Measurements from ENCODE around the gene TFEC.
"Not testable (repeated sequence)": the region's sequence is repeated elsewhere in the genome, so short reads cannot be mapped to it uniquely, and the experiment has no call there.

Gene TFEC

DNA sequence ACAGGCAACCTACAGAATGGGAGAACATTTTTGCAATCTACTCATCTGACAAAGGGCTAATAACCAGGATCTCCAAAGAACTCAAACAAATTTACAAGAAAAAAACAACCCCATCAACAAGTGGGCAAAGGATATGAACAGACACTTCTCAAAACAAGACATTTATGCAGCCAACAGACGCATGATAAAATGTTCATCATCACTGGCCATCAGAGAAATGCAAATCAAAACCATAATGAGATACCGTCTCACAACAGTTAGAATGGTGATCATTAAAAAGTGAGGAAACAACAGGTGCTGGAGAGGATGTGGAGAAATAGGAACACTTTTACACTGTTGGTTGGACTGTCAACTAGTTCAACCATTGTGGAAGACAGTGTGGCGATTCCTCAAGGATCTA, 100.8 kb downstream of the TFEC start:
- DNase-seq (ENCODE audit: low read depth in 2 of 2), result not testable (repeated sequence)

DNA sequence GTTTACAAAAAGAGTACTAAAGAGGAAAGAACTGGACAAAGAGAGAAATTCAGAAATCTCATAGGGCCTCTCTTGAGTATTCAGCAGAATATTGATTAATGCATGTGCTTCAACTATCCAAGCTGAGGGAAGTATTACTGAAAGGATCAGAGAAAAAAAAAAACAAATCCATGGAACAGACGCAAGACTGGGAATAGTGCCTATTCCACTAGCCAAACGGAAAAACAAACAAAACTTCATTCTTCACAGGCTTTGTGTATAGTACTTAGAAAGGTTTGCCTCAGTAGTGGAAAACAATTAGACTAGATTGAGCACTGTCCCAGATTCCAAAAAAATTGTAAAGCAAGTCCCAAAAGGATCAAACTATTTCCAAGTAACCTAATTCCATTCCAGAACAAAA, 106.2 kb downstream of the TFEC start:
- no peak for DNase-seq (ENCODE audit: low read depth in 2 of 2)

DNA sequence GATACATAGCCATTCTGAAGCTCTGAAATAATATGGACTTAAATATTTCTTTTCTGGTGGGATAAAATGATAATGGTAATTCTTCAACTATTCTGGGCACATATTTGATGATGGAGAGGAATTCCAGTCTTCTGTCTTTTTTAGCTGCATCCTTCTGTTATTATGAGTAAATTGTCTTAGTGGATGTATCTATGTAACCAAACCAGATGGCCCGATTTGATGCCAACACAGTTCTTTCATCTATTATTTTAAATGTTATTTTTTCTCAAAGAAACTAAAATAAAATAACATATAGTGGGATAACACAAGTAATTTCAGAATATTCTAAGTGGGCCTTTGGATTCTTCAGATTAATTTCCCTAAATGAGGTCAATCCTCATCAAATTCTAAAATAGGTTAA, 110.2 kb downstream of the TFEC start:
- no peak for DNase-seq (ENCODE audit: low read depth in 2 of 2)

DNA sequence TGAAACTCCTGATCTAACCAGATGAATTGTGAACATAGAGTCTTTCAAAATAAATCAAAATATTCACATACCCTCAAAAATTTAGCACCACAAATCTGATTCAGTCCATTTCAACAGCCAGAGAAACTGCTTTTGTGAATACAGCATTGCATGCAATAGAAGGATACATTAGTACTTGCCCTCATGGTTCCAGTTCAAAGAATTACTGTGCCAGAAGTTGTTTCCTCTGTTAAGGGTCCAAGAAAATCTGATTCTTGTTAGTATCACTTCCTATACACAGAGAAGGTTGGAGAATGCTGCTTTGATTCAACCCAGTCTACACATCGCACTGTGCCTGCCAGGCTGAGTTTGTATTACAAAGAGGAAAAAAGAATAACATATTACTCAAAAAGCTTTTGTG, 115.6 kb downstream of the TFEC start:
- no peak for DNase-seq (ENCODE audit: low read depth in 2 of 2)

DNA sequence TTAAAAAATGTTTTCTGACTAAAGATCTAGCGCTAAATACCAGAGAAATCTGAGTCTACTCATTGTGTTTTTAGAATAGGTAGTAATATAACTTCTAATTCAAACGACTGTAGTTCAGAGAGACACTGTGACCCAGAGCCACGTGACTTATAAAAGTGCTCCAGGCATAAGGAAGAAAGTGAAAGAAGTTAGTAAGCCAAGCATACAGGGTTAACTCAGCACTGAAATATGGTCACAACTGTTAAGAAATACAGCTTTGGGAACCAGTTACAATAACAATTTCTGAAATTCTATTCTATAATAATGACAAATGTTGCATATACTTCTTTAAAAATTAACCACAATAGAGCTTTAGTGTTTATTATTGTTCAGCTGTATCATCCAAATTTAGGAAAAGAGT, 119.1 kb downstream of the TFEC start:
- no peak for DNase-seq (ENCODE audit: low read depth in 2 of 2)

DNA sequence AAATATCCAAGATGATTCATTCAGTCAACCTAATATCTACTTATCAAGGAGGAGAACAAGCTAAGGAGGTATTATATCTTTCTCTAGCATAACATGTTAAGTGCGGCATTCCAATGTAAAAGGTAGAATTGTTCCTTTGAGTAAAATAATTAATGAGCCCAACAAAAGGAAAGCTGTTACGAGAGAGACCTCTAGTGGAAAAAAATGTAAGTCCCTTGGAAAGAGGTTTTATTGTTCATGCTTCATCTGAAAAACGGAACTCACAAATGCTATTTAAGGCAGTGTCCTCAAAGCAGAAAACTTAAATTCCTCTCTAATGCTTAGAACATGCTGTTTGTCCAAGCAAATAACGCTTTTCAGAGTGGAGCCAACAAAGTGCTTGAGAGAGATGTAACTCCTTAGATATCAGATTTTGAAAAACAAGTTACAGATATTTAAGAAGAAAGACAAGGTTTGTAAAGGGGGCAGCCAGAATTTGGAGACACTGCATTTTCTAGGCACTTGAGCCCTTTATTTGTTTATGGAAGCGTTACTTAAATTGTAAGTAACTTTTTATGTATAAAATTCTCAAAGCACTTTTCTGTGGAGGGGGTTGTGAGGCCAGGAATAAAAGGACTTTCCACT, 119.9 kb downstream of the TFEC start:
- DNase-seq (ENCODE audit: low read depth in 2 of 2), result no peak

DNA sequence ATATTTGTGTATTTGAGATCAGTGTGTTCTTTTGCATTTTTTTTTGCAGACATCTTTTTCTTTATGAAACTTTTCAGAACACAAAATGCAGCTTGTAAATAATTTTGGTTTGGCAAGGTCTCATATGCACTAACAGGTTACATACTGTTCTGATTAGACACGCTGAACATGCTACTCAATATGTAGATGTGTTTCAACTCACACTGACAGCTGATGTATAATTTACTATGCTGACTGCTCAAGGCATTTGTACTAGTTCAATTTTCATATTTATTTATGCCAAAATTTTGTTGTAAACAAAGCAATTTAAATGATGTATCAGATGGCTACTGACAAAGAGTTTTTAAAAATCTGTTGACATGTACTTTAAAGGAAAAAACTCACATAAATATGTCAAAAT, 123.8 kb downstream of the TFEC start:
- no peak for DNase-seq (ENCODE audit: low read depth in 2 of 2)

DNA sequence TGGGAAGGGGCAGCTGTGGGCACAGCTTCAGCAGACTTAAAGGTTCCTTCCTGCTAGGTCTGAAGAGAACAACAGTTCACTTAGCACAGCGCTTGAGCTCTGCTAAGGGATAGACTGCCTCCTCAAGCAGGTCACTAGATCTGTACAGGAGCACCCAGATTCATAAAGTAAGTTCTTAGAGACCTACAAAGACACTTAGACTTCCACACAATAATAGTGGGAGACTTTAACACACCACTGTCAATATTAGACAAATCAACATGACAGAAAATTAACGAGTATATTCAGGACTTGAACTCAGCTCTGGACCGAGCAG, 140.9 kb downstream of the TFEC start:
- no peak for DNase-seq (ENCODE audit: low read depth in 2 of 2)

DNA sequence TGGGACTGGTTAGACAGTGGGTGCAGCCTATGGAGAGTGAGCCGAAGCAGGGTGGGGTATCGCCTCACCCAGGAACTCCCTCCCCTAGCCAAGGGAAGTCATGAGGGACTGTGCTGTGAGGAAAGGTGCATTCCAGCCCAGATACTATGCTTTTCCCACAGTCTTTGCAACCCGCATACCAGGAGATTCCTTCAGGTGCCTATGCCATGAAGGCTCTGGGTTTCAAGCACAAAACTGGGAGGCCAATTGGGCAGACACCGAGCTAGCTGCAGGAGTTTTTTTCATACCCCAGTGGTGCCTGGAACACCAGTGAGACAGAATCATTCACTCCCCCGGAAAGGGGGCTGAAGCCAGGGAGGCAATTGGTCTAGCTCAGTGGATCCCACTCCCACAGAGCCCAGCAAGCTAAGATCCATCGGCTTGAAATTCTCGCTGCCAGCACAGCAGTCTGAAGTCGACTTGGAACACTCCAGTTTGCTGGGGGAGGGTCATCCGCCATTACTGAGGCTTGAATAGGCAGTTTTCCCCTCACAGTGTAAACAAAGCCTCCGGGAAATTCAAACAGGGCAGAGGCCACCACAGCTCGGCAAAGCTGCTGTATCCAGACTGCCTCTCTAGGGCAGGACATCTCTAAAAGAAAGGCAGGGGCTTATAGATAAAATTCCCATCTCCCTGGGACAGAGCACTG, 141.4 kb downstream of the TFEC start:
- no peak for DNase-seq (ENCODE audit: low read depth in 2 of 2)

DNA sequence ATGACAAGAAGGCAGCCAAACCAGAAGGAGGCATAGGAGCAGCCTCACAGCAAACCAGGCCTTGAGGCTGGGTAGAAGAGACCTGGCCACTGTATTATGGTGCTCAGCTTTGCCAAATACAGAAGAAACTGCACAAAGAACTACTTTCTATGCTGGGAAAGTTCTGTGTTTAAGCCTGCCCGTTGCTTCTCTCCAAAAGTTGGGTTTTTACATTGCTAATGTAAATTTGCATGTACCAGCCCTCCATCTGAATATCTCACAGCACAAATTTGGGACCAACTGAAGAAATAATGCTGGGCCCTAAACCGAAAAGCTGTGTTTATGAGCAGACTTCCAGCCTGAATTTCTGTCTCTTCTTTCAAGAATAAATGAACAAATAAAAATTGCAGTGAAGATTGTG, 145.0 kb downstream of the TFEC start:
- DNase-seq (ENCODE audit: low read depth in 2 of 2), result no peak
